ENCODE results near the gene TCEA2.

The TCEA2 gene

DNA sequence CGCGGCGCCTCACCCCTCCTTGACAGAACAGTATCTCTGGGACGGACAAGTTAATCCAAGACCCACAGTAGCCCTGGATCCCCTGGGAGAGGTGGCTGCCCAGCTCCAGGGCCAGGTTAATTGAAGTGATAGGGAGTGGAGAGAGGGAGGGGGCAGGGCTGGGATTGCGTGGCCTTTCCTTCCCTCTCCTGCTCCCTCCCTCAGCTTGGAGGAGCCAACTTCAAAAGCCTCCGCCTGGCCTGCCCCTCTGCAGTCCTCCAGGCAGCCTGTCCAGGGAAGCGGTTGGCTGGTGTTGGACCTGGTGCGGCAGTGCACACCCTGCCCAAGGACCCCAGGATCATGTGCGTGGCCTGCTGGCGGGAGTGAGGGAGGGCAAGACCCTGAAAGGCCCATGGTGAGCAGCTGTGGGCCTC is 27.1 kb upstream of the TCEA2 start, which contains the start of gene C20orf204:
Gene C20orf204 (plus strand): TSS at position 250 of the 413 bp plus-strand sequence. CDS start 142 bp downstream, at position 392.
- TF ChIP-seq POLR2A (IDR thresholded peaks at IDR 0.05; ENCODE audit: extremely low read depth, insufficient read length), result no peak
- TF ChIP-seq, protein P1, sequence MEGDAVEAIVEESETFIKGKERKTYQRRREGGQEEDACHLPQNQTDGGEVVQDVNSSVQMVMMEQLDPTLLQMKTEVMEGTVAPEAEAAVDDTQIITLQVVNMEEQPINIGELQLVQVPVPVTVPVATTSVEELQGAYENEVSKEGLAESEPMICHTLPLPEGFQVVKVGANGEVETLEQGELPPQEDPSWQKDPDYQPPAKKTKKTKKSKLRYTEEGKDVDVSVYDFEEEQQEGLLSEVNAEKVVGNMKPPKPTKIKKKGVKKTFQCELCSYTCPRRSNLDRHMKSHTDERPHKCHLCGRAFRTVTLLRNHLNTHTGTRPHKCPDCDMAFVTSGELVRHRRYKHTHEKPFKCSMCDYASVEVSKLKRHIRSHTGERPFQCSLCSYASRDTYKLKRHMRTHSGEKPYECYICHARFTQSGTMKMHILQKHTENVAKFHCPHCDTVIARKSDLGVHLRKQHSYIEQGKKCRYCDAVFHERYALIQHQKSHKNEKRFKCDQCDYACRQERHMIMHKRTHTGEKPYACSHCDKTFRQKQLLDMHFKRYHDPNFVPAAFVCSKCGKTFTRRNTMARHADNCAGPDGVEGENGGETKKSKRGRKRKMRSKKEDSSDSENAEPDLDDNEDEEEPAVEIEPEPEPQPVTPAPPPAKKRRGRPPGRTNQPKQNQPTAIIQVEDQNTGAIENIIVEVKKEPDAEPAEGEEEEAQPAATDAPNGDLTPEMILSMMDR (IDR thresholded peaks at IDR 0.05; ENCODE audit: low read depth, low read length), result no peak
- TF ChIP-seq MYC (IDR thresholded peaks at IDR 0.05; ENCODE audit: low read depth, low read length), result no peak
- TF ChIP-seq MAX (IDR thresholded peaks at IDR 0.05; ENCODE audit: low read depth, low read length), result no peak
- no peak for DNase-seq (ENCODE audit: low read depth)
- no peak within 1 kb of the TSS for H3K4me3 ChIP-seq (ENCODE audit: low read depth, low read length)

DNA sequence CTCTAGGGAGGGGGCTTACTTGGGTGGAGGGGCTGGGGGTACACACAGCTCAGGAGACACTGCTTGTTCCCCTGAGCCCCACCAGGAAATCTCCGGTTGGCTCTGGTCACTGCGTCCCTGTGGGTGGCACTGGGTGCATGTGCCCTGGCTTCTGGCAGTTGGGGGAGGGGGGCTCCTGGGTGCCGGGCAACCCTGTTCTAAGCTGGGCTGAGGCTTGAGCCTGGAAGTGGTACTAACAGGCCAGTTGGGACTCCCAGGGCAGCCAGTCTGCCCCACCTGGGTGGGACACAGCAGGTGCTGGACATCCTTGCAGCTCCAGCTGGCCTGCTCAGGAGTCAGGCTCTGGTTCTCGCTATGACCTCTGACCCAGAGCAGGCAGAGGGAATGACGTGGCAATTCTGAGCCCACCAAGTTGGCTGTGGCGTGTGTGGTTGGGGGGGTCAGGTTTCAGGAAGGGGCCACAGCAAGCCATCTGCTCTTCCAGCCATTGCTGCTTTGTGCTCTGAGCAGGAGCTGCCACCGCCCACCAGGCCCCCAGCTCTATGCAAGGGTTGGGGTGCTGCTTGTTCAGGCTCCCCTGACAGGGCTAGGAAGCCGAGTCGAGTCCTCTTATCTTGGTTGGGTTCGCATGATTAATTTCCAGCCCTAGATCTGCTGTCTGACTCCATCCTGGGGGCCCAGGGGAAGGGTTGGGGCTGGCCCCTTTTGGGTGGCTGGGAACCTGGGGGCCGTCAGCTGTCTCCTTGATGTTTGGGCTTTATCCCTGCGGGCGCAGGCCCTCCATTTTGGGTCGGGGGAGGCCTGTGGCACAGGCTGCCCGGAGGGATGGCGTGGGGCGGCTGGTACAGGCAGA is 26.4 kb upstream of the TCEA2 start:
- TF ChIP-seq, protein P1 (IDR thresholded peaks at IDR 0.05; ENCODE audit: low read depth, low read length), result no peak
- no peak for TF ChIP-seq POLR2A (IDR thresholded peaks at IDR 0.05; ENCODE audit: extremely low read depth, insufficient read length)
- no peak for TF ChIP-seq MAX (IDR thresholded peaks at IDR 0.05; ENCODE audit: low read depth, low read length)
- no peak; the same call in 1 of the 2 replicates for TF ChIP-seq MYC (IDR thresholded peaks at IDR 0.05; ENCODE audit: low read depth, low read length)
- no peak overlapping the region for H3K4me3 ChIP-seq (ENCODE audit: low read depth, low read length)
- DNase-seq (ENCODE audit: low read depth), result peak; percentile 49

- TF ChIP-seq POLR2A (IDR thresholded peaks at IDR 0.05; ENCODE audit: extremely low read depth, insufficient read length) (no peak), MAX (IDR thresholded peaks at IDR 0.05; ENCODE audit: low read depth, low read length) (no peak), MYC (IDR thresholded peaks at IDR 0.05; ENCODE audit: low read depth, low read length) (no peak)
- TF ChIP-seq, protein P1 (IDR thresholded peaks at IDR 0.05; ENCODE audit: low read depth, low read length), result no peak
- no peak for DNase-seq (ENCODE audit: low read depth)
- H3K4me3 ChIP-seq (ENCODE audit: low read depth, low read length), result no peak overlapping the region
Measured at GRCh38 chr20:64037199-64037497, 25.9 kb upstream of the TCEA2 start.

DNA sequence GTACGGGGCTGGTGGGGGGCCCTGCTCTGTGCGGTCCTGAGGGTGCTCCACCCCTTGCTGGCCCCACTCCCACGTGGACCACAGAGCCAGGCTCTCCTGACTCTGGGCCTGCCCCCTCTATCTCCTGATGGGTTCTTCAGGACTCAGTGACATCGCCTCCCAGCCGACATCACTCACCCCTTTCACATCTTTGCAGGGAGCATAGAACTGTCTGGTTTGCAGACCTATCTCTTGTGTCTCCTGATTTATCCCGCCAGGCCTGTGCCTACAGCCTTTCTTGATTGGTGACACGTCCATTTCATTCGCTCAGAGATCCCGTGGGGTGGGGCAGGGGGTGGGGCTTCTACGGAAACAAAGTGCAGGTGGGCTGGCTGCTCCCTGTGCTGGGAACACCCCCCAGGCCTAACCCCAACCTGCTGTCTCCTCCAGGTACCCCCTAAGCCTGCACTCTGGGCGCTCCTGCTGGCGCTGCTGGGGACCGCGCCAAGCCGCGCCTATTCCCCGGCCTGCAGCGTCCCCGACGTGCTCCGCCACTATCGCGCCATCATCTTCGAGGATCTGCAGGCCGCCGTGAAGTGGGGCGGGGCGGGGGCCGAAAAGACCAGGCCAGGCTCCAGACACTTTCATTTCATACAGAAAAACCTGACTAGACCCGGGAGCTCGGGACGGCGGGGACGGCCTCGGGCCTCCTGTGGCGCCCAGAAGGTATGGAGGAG is 25.3 kb upstream of the TCEA2 start:
- DNase-seq (ENCODE audit: low read depth), result peak; percentile 37
- H3K4me3 ChIP-seq (ENCODE audit: low read depth, low read length), result no peak overlapping the region
- no peak for TF ChIP-seq MYC (IDR thresholded peaks at IDR 0.05; ENCODE audit: low read depth, low read length)
- TF ChIP-seq, protein P1 (IDR thresholded peaks at IDR 0.05; ENCODE audit: low read depth, low read length), result no peak
- TF ChIP-seq MAX (IDR thresholded peaks at IDR 0.05; ENCODE audit: low read depth, low read length), result no peak
- no peak for TF ChIP-seq POLR2A (IDR thresholded peaks at IDR 0.05; ENCODE audit: extremely low read depth, insufficient read length)

GRCh38 chr20:64038224-64038564 is 24.8 kb upstream of the TCEA2 start:
- no peak overlapping the region for H3K4me3 ChIP-seq (ENCODE audit: low read depth, low read length)
- TF ChIP-seq MYC (IDR thresholded peaks at IDR 0.05; ENCODE audit: low read depth, low read length) (no peak), MAX (IDR thresholded peaks at IDR 0.05; ENCODE audit: low read depth, low read length) (no peak), POLR2A (IDR thresholded peaks at IDR 0.05; ENCODE audit: extremely low read depth, insufficient read length) (no peak)
- TF ChIP-seq, protein P1 (IDR thresholded peaks at IDR 0.05; ENCODE audit: low read depth, low read length), result no peak
- no peak for DNase-seq (ENCODE audit: low read depth)
